H1 (cell line): Measurements from ENCODE around the gene CYTH1. TPM values are rescaled to one million over a fixed set of nuclear protein-coding genes. Genes with fewer than 3 reads are reported as not detected.

Experiments
- CTCF ChIA-PET: fragments of 300-600 bp; sonication (Branson Sonifier 250); formaldehyde crosslinking; loops from one replicate; lab custom pipeline; 2021; ENCODE audit not compliant: partially characterized antibody; lab: Charles Lee
- POLR2A ChIA-PET: fragments of 300-600 bp; sonication (Branson Sonifier 250); formaldehyde crosslinking; loops from one replicate; lab custom pipeline; 2021; ENCODE audit warnings: inconsistent platforms; ENCODE audit not compliant: partially characterized antibody; lab: Charles Lee
- DNase-seq, 2 experiments: peaks; one replicate each; pipeline versions ENCODE4 v3.0.0 to v3.0.0-alpha.2; 2010 to 2022; ENCODE audit warnings: low spot score in 2 of 2, low read depth in 1 of 2, mixed read lengths in 1 of 2
- FAIRE-seq: peaks from 2 replicates; lab custom pipeline; 2011; peaks lifted over from hg19 to GRCh38; lab: Jason Lieb, UNC
- H2AFZ ChIP-seq: 2 replicates; pipeline ENCODE4 v1.8.1; 2012; ENCODE audit warnings: low read length, inconsistent platforms
- H2AK5ac ChIP-seq: 2 replicates; pipeline ENCODE4 v1.6.1; 2013; ENCODE audit warnings: low read depth, low read length
- H2BK120ac ChIP-seq: replicated peaks from 2 replicates; pipeline ENCODE3; 2013; ENCODE audit warnings: low read depth, low read length, inconsistent platforms
- H2BK12ac ChIP-seq: 2 replicates; pipeline ENCODE4 v1.6.1; 2013; ENCODE audit warnings: low read depth, low read length
- H2BK15ac ChIP-seq: 2 replicates; pipeline ENCODE4 v1.6.1; 2013; ENCODE audit warnings: low read length
- H2BK20ac ChIP-seq: 2 replicates; pipeline ENCODE4 v1.6.1; 2013; ENCODE audit warnings: low read length
- H2BK5ac ChIP-seq: 2 replicates; pipeline ENCODE4 v1.6.1; 2013; ENCODE audit warnings: low read depth, low read length
- H3K14ac ChIP-seq: 2 replicates; pipeline ENCODE4 v1.6.1; 2013; ENCODE audit warnings: inconsistent platforms; ENCODE audit not compliant: insufficient read length
- H3K18ac ChIP-seq: 2 replicates; pipeline ENCODE4 v1.6.1; 2013; ENCODE audit warnings: low read length; ENCODE audit errors: extremely low read depth
- H3K23ac ChIP-seq: 2 replicates; pipeline ENCODE4 v1.6.1; 2013; ENCODE audit warnings: inconsistent platforms; ENCODE audit not compliant: insufficient read length
- H3K23me2 ChIP-seq: 2 replicates; pipeline ENCODE4 v1.6.1; 2013; ENCODE audit warnings: low read depth, low read length
- H3K27ac ChIP-seq: 2 replicates; pipeline ENCODE4 v1.6.1; 2011; ENCODE audit warnings: low read depth, low read length, inconsistent platforms
- H3K27me3 ChIP-seq, 4 experiments: replicated peaks in 1 of 4; 1 replicate in 1 of 4; 2 replicates in 3 of 4; pipeline versions ENCODE4 v1.6.1 to v1.8.1; 2011 to 2013; ENCODE audit warnings: low read length in 3 of 4, mild to moderate bottlenecking in 3 of 4, inconsistent platforms in 2 of 4, mixed read lengths in 2 of 4, moderate library complexity in 1 of 4; ENCODE audit not compliant: control insufficient read depth in 3 of 4, insufficient read depth in 3 of 4; ENCODE audit errors: extremely low read depth in 1 of 4
- H3K36me3 ChIP-seq, 4 experiments: 2 replicates each; pipeline versions ENCODE4 v1.6.1 to v1.8.1; 2011 to 2013; ENCODE audit warnings: mild to moderate bottlenecking in 4 of 4, low read length in 3 of 4, moderate library complexity in 2 of 4, control low read depth in 1 of 4, inconsistent platforms in 1 of 4; ENCODE audit not compliant: insufficient read depth in 4 of 4, control insufficient read depth in 2 of 4
- H3K4ac ChIP-seq: replicated peaks from 2 replicates; pipeline ENCODE3; 2013; ENCODE audit warnings: low read length, low read depth, mixed read lengths, inconsistent platforms; ENCODE audit not compliant: insufficient read length
- H3K4me1 ChIP-seq, 4 experiments: replicated peaks in 1 of 4; 1 replicate in 1 of 4; 2 replicates in 3 of 4; pipeline versions ENCODE4 v1.6.1 to v1.8.1; 2011 to 2013; ENCODE audit warnings: low read length in 3 of 4, inconsistent platforms in 2 of 4, mixed read lengths in 1 of 4; ENCODE audit not compliant: insufficient read depth in 4 of 4, control insufficient read depth in 3 of 4
- H3K4me2 ChIP-seq, 2 experiments: 2 replicates each; pipeline versions ENCODE4 v1.6.1 to v1.8.1; 2011 to 2013; ENCODE audit warnings: low read depth in 2 of 2, low read length in 2 of 2, control low read depth in 1 of 2, inconsistent platforms in 1 of 2, mild to moderate bottlenecking in 1 of 2; ENCODE audit not compliant: insufficient read depth in 1 of 2
- H3K4me3 ChIP-seq, 4 experiments: fragments of 200-600, 300-600 bp in 1 of 4; sonication (generic), shearing (Covaris generic), sonication (Bioruptor Twin) in 1 of 4; 2 replicates each; pipeline versions ENCODE4 v1.5.1 to v1.8.1; 2011 to 2016; ENCODE audit warnings: low read length in 4 of 4, low read depth in 3 of 4, control low read depth in 2 of 4, inconsistent platforms in 2 of 4, mild to moderate bottlenecking in 2 of 4, mixed read lengths in 1 of 4, moderate library complexity in 1 of 4; ENCODE audit not compliant: insufficient read depth in 2 of 4; ENCODE audit errors: extremely low read depth in 1 of 4
- H3K56ac ChIP-seq: replicated peaks from 2 replicates; pipeline ENCODE3; 2013; ENCODE audit warnings: low read depth, mild to moderate bottlenecking, mixed read lengths, low read length, inconsistent platforms; ENCODE audit not compliant: insufficient read length
- H3K79me1 ChIP-seq: 2 replicates; pipeline ENCODE4 v1.6.1; 2013; ENCODE audit warnings: low read depth, low read length, control low read depth
- H3K79me2 ChIP-seq, 2 experiments: 2 replicates each; pipeline versions ENCODE4 v1.6.1 to v1.8.1; 2012 to 2013; ENCODE audit warnings: low read length in 2 of 2, mild to moderate bottlenecking in 2 of 2, inconsistent platforms in 1 of 2; ENCODE audit not compliant: insufficient read depth in 2 of 2, control insufficient read depth in 1 of 2
- H3K9ac ChIP-seq, 4 experiments: replicated peaks in 1 of 4; 1 replicate in 1 of 4; 2 replicates in 3 of 4; pipeline versions ENCODE4 v1.6.1 to v1.8.1; 2011 to 2013; ENCODE audit warnings: low read depth in 3 of 4, low read length in 3 of 4, control low read depth in 2 of 4, mild to moderate bottlenecking in 2 of 4, moderate library complexity in 2 of 4, inconsistent platforms in 1 of 4; ENCODE audit errors: extremely low read depth in 1 of 4
- H3K9me3 ChIP-seq, 2 experiments: 2 replicates each; pipeline versions ENCODE4 v1.6.1 to v1.8.1; 2012 to 2013; ENCODE audit warnings: mild to moderate bottlenecking in 2 of 2, moderate library complexity in 2 of 2, control low read depth in 1 of 2, inconsistent platforms in 1 of 2, low read depth in 1 of 2, low read length in 1 of 2, mixed read lengths in 1 of 2; ENCODE audit not compliant: insufficient read depth in 2 of 2
- H4K20me1 ChIP-seq, 2 experiments: replicated peaks in 1 of 2; 2 replicates each; pipeline versions ENCODE3 to v1.8.1; 2011 to 2013; ENCODE audit warnings: inconsistent platforms in 2 of 2, low read length in 2 of 2, mild to moderate bottlenecking in 1 of 2; ENCODE audit not compliant: insufficient read depth in 2 of 2, control insufficient read depth in 1 of 2
- H4K5ac ChIP-seq: 2 replicates; pipeline ENCODE4 v1.6.1; 2013; ENCODE audit warnings: low read length, low read depth, mixed read lengths, inconsistent platforms; ENCODE audit not compliant: insufficient read length
- H4K8ac ChIP-seq: 2 replicates; pipeline ENCODE4 v1.8.0; 2013; ENCODE audit warnings: mild to moderate bottlenecking, moderate library complexity, low read length, inconsistent platforms; ENCODE audit not compliant: insufficient read depth; ENCODE audit errors: extremely low read depth
- H4K91ac ChIP-seq: replicated peaks from 2 replicates; pipeline ENCODE3; 2013; ENCODE audit warnings: low read length, mixed read lengths, inconsistent platforms; ENCODE audit not compliant: insufficient read length
- CHD2 ChIP-seq: IDR thresholded peaks from 2 replicates; pipeline ENCODE4 v1.6.1; 2012; ENCODE audit warnings: low read length, improper control_type of control experiment
- GABPA ChIP-seq: IDR thresholded peaks from 2 replicates; pipeline ENCODE4 v1.6.1; 2011; ENCODE audit warnings: mild to moderate bottlenecking, low read length, moderate library complexity, borderline replicate concordance; ENCODE audit not compliant: insufficient read depth
- TEAD4 ChIP-seq: IDR thresholded peaks from 2 replicates; pipeline ENCODE4 v1.6.1; 2012; ENCODE audit warnings: low read depth, low read length, inconsistent platforms, mixed read lengths
- WGBS, 2 experiments: shearing (Covaris generic) in 1 of 2; methylation state at CpG; one replicate each; pipeline versions ENCODE4 v1.1.6 to v1.1.7; 2013 to 2015; ENCODE audit warnings: low lambda C conversion rate in 2 of 2, mixed read lengths in 2 of 2, inconsistent platforms in 1 of 2, low coverage in 1 of 2, missing lambda C conversion rate in 1 of 2; ENCODE audit not compliant: insufficient replicate concordance in 2 of 2, insufficient coverage in 1 of 2, insufficient read length in 1 of 2; ENCODE audit errors: extremely low coverage in 1 of 2, missing lambda C conversion rate in 1 of 2; 5-methylcytosine and 5-hydroxymethylcytosine counted together
- polyA plus RNA-seq, 7 experiments: library from polyadenylated mRNA; depleted of rRNA in 3 of 7; stranded (reverse) in 5 of 7; unstranded in 2 of 7; fragments of >200 nt in 5 of 7; fragments of 200-250 nt in 2 of 7; gene quantifications; 1 replicate in 5 of 7; 2 replicates in 1 of 7; 4 replicates in 1 of 7; pipeline versions ENCODE4 v1.2.1 to v1.2.3, GENCODE V29; 2011 to 2013; ENCODE audit warnings: missing spikeins in 2 of 7, mixed read lengths in 2 of 7
- total RNA-seq: library from RNA; stranded (reverse); fragmentation: NEBNext Ultra II Directional; extraction: Animal tissue kit (Norgen Biotek cat#: 25700); gene quantifications from 2 replicates; pipeline ENCODE4 v1.2.1, GENCODE V29; 2021

CYTH1 gene
- total and polyA plus RNA-seq, 2 of the 8 experiments (the other 6 are each of a cell fraction or from before 2014, with no cell fraction given): 12.8 to 14.8 TPM

- no peak overlapping the region for H4K8ac ChIP-seq
- no peak overlapping the region for H2AK5ac ChIP-seq
- 95% methylated on average over 3 of the region's 3 CpGs; no CpG with 5 or more reads in 1 of the 2 experiments for WGBS, 2 experiments
- DNase-seq (no peak), FAIRE-seq (no peak)
- H2BK12ac ChIP-seq: no peak overlapping the region
- H2AFZ ChIP-seq: no peak overlapping the region
- H3K27me3 ChIP-seq: no peaks in the 10 kb centered on the region
- H3K18ac ChIP-seq: no peak overlapping the region
- no peak overlapping the region for H3K14ac ChIP-seq
- no peak overlapping the region for H3K4me2 ChIP-seq
- no peak overlapping the region for H2BK15ac ChIP-seq
- peaks cover 0 to 3% (median 0%) of the 10 kb centered on the region in 4 experiments; a peak in 1 of 8 replicates for H3K36me3 ChIP-seq
- H3K4me3 ChIP-seq: no peak overlapping the region
- no peak overlapping the region for H2BK120ac ChIP-seq
- no peaks in the 10 kb centered on the region; the same call in 1 of the 2 replicates for H3K23me2 ChIP-seq
- H3K23ac ChIP-seq: no peak overlapping the region
- no peak overlapping the region for H2BK5ac ChIP-seq
- H4K91ac ChIP-seq: no peak overlapping the region
- ChIA-PET POLR2A (no interaction called here), CTCF (no interaction called here)
- H3K4ac ChIP-seq: no peak overlapping the region
- no peak overlapping the region for H4K5ac ChIP-seq
- TF ChIP-seq GABPA (no peak), CHD2 (no peak), TEAD4 (no peak)
- no peak overlapping the region for H3K56ac ChIP-seq
- H3K27ac ChIP-seq: no peak overlapping the region
- H2BK20ac ChIP-seq: no peak overlapping the region
- peaks cover 0 to 2% (median under 1%) of the 10 kb centered on the region in 4 experiments; a peak in 1 of 7 replicates for H3K4me1 ChIP-seq
- no peaks in the 10 kb centered on the region for H4K20me1 ChIP-seq
- H3K9ac ChIP-seq: no peak overlapping the region
- H3K79me1 ChIP-seq: no peaks in the 10 kb centered on the region
- no peaks in the 10 kb centered on the region for H3K79me2 ChIP-seq
- peaks cover 0 to 2% of the 10 kb centered on the region in 2 experiments; a peak in 1 of 4 replicates for H3K9me3 ChIP-seq
Observed at GRCh38 chr17:78687125-78687524, 94.9 kb downstream of the CYTH1 start.
